HG02852 (cell line): ENCODE data around the gene COL25A1.

Experiments used
- ATAC-seq: cut with Tn5 transposase; IDR thresholded peaks from one replicate; pipeline ENCODE4 v1.9.1; 2021; ENCODE audit warnings: mild to moderate bottlenecking, moderate library complexity; ENCODE audit not compliant: unreplicated experiment

The COL25A1 gene

DNA sequence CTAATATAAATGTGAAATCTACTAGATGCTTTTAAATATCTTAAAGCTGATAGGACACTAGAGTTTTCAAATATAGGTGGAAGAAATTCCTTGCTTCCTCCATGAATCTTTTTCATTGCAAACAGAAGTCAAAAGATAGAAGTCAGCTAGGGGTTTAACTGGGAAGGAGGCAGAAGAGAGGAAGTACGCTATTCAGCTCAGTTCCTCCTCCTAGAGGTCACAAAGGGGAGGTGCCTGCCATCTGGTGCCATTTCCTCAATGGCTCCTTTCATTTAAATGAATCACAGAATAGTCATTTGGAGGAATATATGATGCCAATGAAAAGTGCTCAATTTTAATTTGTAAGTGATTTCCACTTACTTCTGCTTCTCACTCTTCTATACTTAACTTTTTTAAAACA lies 8.5 kb downstream of the COL25A1 start:
- ATAC-seq: peak; percentile 93

DNA sequence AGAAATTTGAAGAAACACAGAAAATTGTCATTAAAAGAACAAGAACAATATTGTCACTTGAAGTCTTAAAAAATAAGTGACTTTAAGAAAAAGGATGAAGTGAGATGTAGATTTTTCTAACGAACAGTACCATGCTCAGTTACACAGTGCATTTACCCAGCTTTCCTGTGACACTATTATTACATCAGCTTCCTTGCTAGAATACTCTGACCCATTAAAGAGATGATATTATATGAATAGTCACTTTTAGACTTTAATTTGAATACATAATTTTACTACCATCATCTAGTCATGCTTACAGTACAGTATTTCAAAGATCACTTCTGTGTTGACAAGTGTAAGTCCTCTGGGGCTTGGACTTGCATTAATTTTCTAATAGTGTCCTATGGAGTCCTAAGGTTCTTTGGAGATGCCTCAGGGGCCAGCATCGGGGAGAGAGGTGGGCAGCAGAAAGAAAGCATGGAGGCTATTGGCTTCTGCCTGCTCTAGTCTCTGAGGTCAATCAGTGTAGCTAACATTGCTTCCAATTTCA lies 10.7 kb downstream of the COL25A1 start:
- no peak for ATAC-seq

DNA sequence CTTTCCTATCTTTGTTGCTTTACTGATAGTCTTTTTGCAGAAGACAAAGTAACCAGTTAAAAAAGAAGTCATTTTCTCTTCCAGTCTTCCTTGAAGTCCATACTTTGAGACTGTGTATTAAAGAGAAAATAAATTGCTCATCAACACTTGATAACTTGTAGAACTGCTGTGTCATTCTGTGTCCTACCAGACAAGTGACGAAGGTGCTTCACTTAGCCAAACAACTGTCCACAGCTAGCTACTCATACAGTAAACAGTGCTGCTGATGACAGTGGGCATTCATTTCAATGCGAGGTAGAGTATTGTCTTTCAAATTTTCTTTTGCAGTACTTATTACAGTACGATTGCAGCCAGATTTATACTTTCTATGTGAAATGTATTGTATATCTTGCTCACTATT lies 11.5 kb downstream of the COL25A1 start:
- ATAC-seq: no peak

DNA sequence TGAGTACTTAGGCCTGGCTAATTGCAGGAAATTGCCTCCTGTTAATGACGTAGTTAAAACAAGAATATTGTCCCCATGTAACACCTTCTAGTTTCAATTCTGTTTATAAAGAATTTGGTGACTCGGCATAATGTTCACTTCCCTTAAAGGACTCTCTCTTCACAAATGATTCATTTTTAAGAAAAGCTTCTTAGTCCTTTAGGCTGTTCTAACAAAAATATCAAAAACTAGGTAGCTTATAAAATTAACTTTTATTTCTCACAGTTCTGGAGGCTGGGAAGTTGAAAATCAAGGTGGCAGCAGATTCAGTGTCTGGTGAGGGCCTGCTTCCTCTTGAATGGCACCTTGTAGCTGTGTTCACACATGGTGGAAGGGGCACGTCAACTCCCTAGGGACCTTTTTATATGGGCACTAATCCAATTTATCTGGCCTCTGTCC lies 23.8 kb downstream of the COL25A1 start:
- ATAC-seq: peak; percentile 83

DNA sequence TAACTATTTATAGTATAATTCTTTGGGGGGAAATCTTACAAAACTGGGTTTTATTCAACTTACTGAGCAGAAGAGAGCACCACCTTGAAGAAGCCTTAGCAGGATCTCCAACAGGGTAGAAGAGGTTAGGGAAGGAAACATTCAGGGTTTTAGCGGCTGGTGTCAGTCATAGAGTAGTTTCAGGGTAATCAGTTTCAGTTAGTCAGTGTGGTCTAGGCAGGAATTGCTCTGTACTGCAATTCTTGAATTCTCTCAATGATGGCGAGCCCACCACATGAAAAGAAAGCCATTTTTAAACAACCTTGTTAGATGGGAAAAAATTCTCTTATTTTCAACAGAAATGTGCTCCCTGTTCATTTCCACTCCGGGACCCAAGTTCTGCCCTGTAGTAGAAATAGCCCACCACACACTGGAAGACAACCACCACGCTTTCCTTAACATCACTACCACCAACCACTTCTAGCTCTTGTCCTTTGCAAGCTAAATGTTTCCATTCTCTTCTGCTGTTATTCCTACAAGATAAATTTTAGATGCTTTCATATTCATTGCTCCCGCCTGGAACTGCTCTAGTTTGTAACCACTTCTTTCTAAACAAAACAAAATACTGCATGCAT lies 25.9 kb downstream of the COL25A1 start:
- ATAC-seq: peak; percentile 64

DNA sequence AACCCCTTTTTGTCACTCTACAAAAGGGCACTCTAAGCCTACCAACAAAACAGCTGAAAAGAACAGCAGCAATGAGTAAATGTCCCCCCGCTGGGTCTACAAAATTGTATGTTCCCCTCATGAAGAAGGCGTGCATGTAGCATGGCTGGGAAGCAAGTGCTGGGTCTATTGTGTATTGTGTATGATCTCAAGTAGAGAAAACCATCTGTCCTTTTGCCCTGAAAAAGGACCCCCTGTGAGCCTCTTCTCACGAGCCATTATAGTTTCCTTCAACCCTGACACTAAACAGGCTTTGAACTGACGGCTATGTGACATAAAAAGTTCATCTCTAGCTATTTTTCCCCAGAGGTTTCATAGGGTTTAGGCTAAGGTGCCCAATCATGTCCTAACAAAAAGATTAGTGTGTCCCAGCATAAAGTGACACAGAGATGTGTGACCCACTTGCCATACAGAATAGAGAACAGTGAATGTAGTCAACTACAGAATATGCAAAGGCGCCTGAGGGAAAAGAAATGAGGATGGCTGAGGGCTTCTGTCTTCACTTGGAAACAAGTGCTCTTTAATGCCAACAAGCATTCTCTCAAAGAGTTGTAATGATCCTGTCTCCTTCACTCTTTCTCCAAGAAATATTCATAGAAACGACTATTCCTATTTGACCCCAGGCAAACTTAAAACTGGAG lies 27.3 kb downstream of the COL25A1 start:
- no peak for ATAC-seq

DNA sequence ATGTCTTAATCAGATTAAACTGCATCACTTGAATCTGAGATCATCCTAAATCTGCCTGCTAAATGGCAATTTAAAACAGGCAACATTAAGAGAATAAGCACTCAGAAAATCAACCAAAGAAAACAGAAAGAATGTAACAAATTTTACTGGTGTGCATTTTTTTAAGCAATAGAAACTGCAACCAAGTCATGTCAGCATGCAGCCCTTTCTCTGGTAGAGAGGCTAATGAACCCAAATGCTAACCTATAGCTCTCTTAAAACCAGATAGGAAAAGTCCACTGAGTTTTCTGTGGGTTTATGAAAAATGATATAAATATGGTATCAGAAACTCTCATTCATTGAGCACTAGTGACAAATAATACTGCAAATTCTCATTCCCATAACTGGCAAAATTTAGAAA lies 35.6 kb downstream of the COL25A1 start:
- no peak for ATAC-seq

DNA sequence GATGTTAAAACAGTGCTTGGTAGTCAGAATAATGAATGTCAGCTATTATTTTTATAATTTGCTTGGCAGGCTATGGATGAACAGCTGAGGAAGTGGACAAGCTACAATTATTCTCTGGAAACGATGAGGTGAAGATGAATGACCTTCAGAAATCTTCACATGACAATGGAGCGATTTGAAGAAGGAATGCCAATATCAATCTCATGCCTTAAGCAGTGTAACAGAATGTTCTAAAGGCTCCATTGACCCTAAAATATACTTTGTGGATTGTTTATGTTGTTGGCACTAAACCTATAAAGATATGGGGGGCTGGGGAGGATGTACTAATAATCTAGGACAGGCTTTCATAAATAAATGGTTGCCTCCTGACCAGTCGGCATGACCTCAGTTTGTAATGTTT lies 36.2 kb downstream of the COL25A1 start:
- no peak for ATAC-seq

DNA sequence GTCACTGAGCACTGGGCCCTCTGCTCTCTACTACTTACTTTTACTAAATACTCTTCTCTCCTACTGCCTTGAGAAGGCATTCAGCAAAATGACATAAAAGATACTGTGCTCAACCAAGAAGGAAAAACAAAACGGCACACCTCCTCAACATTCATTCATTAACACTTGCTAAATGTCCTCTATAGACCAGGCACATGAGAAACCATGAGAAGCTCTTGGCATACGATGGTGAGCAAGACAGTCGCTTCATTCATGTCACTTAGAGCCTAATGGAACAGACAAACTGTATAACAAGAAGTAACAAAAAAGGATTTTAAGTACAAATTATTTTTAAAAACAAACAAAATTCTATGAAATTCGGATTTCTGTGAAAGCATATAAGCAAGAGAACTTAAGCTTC lies 38.7 kb downstream of the COL25A1 start:
- ATAC-seq: no peak

DNA sequence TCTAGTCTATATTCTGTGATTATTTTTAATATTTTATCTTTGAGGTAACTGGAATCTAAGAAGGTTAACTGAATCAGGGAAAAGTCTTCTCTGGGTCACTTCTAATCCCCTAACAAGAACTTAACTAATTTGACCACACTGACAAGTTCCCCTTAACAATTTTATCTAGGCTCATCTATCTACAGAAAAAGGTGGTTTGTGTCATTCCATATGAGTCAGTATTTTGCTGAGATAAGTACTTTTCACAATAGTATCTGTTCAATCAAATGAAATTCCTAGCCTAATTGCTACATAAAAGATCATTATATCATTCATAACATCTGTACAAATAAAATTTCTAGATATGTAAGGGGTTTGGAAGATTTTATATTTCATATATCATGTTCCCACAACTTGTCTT lies 45.6 kb downstream of the COL25A1 start:
- ATAC-seq: no peak

DNA sequence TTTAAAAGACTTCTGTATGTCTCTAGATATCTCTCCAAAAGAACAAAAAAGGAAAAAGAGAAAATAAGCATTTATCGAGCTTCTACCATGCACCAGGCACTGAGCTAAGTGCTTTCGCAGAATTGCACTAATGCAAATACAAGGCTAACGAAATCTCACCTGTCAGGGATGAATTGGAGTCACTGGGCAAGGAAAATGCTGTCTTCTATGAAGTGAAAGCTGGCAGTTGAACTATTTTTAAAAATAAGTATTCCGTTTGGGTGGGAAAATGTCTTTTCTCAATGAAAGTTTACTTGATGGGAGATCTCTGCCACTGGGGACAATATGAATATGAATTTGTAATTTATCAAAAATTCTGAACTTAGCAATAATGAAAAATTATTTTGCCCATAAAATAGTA lies 47.6 kb downstream of the COL25A1 start:
- no peak for ATAC-seq

DNA sequence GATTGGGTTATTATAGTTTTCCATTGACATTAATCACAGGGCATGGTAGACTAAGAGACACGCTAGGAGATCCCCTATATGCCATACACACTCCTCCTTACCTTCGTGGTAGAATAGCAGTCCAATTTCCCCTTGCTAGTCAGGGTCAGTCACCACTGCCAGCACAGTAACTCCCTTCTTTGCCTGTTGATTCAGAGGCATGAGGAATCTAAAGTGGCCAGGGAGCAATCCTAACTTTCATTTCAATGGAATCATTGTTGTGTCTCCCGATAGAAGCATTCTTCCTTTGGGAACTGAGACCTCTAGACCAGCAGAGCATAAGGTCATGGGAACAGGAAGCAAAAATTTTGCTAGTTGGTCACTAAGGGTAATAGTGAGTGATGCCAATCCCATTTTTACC lies 51.1 kb downstream of the COL25A1 start:
- ATAC-seq: no peak

DNA sequence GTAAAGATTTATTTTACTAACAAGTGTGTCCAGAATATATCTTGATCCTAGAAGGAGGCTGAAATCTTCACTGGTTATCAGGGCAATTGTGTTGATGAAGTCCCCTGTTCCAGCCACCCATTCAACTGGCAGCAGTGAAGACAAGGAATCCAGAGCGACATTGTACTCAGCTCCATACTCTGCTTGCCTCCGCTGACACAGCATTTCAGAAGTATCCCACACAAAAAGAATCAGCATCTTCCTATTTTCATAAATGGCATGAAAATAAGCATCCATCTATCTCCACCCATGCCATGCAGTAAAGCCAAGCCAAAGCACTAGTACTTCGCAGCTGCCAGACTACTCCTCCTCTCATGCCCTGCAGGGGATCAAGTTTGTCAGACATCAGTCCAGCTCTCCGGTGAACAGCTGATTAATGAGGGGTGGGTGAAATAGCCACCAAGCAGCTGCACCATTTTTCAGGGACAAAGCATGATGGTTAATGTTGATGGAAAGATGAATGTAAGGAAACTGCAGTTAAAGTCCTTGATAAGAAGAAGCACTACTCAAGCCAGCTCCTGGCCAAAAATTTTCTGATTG lies 54.0 kb downstream of the COL25A1 start:
- ATAC-seq: no peak

DNA sequence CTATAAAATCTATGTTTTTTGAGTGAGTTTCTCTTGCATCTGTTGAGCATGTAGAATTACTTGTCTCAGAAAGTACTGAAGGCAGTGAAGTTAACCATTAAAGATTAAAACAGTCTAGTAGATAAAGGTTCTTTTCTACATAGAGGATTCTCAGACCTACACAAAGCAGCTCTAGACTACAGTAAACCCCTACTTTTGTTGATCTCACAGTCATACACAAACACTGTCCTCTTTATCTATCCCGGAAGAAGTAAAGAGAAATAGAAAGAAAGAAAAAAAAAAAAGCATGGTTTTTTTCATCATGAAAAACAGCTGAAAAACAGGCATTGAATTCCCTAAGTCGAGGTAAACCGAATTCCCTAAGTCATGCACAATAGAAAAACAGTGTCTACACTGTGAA lies 58.6 kb downstream of the COL25A1 start:
- no peak for ATAC-seq

DNA sequence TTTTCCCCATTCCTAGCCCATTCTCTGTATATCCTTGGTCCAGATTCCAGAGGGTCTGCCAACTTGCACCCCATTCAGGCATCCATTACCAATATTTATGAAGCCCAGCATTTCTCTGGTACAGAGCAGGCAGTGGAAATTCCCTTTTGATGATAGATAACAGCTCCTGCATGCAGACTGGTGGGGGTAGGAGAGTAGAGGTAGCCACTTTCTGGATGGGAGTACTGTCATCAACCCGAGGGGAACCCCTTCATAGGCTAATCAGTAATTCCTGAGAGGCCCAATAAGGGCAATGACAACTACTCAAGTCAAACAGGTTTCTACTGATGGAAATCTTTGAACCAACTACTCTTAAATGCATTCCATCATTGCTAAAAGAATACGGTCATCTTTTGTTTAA lies 63.7 kb downstream of the COL25A1 start:
- no peak for ATAC-seq

DNA sequence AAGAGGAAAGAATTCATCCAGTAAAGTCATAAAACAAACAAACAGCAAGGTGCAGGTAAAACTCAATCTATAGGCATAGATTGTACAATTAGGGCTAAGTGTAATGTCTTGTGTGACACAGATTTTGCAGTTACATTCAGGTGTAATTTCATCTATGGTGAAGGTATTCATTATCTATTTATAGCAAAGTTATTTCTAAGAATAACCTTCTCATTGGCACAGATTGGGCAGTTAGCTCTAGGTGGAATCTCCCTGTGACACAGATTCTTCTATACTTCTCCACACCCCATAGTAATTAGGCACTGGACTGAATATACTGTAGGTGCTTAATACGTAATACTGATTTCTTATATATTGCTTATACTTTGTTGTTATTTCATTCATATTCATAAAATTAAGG lies 66.8 kb downstream of the COL25A1 start:
- ATAC-seq: no peak

DNA sequence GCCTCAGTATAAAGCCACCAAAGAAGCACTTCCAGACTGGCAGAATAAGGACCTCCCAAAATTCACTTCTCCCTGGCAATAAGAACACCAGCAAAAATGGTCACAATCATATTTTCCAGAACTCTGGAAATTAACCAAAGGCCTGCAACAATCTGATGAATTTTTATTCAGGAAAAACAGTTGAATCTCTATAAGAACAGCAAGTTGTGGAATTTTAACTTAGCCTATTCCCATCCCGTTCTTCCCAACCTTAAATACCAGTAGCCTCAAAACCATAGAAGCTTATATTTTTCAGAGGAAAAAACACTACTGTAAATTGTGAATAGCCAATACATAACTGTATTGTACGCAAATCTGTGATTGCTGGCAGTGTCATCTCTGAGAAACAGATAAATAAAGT lies 67.9 kb downstream of the COL25A1 start:
- ATAC-seq: no peak

DNA sequence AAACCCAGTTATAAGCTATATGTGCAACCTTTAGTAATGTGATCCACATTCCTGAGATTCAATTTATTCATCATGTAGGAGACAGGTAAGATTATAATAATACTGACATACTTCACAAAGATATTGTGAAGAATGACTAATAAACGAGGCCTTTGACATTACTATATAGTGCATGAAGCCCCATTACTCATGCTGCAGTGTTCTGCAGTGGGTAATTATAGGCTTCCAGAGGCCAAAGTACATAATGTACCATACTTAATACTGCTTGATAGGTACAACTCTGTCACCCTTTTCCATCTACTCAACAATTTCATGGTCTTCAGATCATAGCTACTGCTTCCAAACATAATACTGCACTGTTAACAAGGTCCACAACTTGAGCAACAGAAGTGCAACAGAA lies 68.9 kb downstream of the COL25A1 start:
- no peak for ATAC-seq

DNA sequence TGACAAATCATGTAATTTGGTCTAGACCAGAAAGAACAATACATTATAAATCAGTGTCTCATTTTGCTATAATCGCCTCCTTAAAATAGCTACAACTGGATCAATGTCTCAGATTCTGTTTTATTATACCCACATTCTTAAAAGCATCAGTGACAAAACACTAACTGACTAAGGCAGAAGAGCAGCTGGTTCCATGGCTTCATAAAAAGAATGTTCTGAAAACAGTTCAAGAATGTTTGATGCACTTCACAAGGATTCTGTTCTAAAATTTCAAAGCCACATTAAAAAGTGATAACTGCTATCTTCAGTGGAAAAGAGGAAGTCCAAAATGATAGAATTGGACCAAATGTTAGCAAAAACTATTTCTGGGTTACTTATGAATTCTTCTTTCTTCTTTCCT lies 69.8 kb downstream of the COL25A1 start:
- no peak for ATAC-seq

DNA sequence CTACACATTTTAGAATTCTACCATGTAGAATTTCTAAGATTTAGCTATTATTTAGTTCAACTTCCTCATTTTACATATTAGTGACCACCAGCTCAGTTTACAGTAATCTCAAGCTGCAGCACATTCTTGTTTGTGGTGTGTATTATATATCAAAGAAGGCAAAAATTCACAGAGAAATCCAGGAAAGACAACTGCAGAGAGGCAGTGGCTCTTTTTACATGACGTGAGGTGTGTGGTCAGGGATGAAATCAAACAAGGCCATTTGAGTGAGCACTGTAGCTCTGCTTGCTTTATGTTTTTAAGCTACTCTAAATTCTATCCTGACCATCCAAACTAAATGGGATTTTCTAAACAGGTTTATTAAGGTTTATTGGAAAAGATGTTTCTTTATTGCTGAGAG lies 71.1 kb downstream of the COL25A1 start:
- ATAC-seq: no peak

DNA sequence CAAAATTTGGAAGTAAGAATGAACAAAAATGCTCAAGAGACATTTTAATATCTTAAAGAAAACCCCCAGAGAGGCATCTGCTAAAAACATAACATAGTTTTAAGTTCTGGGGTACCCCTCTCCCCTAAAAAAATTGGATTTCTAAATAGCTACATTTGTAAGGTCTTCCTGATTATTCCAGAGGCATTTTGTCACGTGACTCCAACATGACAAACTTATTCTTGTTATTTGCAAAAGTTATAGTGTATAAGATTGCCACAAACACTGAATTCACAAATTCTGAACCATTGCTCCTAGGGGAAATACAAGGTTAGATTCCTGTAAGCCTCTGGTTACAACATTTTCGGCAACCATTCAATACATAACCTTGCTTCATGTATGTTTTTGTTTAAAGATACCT lies 73.4 kb downstream of the COL25A1 start:
- no peak for ATAC-seq

DNA sequence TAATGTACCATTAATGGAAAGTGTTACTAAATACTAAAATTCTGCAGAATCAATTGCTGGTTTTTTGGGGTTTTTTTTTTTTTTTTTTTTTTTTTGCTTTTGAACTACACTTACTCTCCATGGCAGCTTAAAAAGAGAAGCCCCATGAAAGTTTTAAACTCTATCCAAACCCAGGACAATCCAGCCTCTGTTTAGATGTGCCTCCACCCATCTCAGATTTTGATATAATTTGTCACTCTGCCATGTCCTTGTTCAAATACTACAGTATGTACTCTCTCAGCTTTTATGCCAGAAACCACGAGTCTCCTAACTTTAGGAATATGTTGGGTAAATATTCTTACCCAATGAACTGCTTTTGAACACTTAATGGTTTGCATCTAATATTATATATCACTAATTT lies 84.2 kb downstream of the COL25A1 start:
- ATAC-seq: no peak
